MM.1S (cell line): Measurements from ENCODE around the gene CARTPT.

Experiments used
- EZH2 ChIP-seq: fragments of 300-600 bp; sonication (generic); optimal IDR thresholded peaks from 2 replicates; pipeline ENCODE3; 2017; ENCODE audit warnings: low read depth, mild to moderate bottlenecking, antibody characterized with exemption, low read length, mixed read lengths
- EZH2phosphoT487 ChIP-seq: fragments of 300-600 bp; sonication (generic); IDR thresholded peaks from 2 replicates; pipeline ENCODE4 v1.6.1; 2018; ENCODE audit warnings: antibody characterized with exemption, low read length
- TF ChIP-seq, protein P1 (sequence below): fragments of 300-600 bp; sonication (generic); IDR thresholded peaks from 2 replicates; pipeline ENCODE4 v1.5.1; 2016; ENCODE audit warnings: antibody characterized with exemption, low read length, mixed read lengths

DNA sequence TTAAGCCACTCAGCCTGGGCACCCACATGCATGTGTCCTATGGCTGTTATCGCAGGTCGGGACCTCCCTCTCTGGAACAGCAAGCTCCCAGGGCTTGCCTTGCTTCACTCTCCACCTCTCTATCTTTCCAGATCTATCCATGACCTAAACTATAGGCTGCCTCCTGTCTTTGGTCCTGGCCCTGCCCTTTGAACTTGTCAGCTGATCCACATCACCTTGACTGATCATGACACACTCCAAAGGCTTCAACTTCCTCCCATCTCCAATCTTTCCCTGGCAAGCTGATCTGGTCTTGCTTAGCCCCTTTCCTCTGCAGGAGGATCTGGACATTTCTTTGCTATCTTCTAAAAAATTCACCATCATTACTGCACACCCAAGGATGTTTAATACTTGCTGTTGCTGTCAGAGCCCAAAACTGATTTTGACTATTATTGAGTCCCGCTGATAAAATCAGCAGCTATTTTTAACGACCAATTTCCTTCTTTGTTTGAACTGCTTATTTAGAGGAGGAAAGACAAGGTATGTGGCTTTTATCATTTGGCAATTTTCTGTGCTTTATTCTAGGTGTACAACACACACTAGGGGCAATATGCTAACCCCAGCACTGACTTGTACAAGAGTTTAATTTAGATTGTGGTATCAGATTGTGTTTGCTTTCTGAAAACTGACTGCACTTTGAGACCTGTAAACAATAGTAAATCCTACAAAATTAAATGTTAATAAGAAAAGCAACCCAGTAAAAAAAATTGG, 33.5 kb downstream of the CARTPT start:
- TF ChIP-seq, protein P1, sequence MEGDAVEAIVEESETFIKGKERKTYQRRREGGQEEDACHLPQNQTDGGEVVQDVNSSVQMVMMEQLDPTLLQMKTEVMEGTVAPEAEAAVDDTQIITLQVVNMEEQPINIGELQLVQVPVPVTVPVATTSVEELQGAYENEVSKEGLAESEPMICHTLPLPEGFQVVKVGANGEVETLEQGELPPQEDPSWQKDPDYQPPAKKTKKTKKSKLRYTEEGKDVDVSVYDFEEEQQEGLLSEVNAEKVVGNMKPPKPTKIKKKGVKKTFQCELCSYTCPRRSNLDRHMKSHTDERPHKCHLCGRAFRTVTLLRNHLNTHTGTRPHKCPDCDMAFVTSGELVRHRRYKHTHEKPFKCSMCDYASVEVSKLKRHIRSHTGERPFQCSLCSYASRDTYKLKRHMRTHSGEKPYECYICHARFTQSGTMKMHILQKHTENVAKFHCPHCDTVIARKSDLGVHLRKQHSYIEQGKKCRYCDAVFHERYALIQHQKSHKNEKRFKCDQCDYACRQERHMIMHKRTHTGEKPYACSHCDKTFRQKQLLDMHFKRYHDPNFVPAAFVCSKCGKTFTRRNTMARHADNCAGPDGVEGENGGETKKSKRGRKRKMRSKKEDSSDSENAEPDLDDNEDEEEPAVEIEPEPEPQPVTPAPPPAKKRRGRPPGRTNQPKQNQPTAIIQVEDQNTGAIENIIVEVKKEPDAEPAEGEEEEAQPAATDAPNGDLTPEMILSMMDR = no peak
- TF ChIP-seq EZH2 (no peak), EZH2phosphoT487 (no peak)
